Measurements from ENCODE around the gene ROR2.

- TF ChIP-seq CTCF (conservative IDR thresholded peaks at IDR 0.05; ENCODE audit: low read depth in 2 of 2) = no peak
- no peak for TF ChIP-seq EZH2phosphoT487 (IDR thresholded peaks at IDR 0.05; ENCODE audit: unreplicated experiment)
- TF ChIP-seq REST (IDR thresholded peaks at IDR 0.05; ENCODE audit: unreplicated experiment) = no peak
- no peak for TF ChIP-seq JUNB (IDR thresholded peaks at IDR 0.05; ENCODE audit: unreplicated experiment)
Observed at GRCh38 chr9:91805031-91805430, 145.0 kb downstream of the ROR2 start.

Measured in GM23338 (cell line).